Activated T-cell treated with anti-CD3 and anti-CD28 coated beads for 24 hours (primary cell): ENCODE data around the gene SEMA5B.

ENCODE experiments used
- DNase-seq: peaks from one replicate; pipeline ENCODE4 v3.0.0-alpha.2; 2020; ENCODE audit warnings: low read depth

Gene SEMA5B

DNA sequence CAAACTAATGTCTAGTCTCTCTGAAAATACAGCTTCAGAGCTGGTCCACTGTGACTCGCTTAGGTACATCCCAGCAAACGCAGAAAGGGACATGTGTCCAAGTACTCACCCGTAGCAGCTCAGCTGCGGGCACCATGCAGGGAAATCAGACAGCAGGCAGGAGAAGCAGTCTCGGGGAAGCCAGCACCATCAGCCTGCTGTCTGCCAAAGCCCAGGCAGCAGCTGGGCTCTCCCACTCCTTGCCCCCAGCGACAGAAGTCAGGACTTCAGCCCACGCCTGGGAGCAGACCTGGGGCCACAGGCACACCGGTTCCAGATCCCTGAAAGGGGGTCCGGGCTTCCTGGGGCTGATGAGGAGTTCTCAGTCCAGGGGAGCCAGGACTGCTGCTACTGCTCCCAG lies 34.9 kb downstream of the SEMA5B start:
- DNase-seq: no peak

DNA sequence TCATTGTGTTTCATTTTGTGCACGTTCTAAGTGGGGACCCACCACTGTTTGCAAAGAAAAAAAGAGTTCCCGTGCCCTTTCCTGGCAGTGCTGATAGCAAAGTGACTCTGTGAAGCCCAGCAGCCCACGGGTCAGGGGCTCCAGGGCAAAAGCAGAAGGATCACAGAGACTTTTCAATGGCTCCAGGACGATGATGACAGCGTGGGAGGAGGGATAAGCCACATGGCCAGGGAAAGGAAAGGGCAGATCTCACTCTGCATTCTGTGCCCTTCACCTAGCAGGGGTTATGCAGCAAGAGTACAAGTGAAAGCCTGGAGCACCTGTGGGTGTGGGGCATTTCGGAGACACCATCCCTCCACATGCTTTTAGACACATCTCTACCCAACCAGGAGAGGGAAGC lies 35.4 kb downstream of the SEMA5B start:
- no peak for DNase-seq

DNA sequence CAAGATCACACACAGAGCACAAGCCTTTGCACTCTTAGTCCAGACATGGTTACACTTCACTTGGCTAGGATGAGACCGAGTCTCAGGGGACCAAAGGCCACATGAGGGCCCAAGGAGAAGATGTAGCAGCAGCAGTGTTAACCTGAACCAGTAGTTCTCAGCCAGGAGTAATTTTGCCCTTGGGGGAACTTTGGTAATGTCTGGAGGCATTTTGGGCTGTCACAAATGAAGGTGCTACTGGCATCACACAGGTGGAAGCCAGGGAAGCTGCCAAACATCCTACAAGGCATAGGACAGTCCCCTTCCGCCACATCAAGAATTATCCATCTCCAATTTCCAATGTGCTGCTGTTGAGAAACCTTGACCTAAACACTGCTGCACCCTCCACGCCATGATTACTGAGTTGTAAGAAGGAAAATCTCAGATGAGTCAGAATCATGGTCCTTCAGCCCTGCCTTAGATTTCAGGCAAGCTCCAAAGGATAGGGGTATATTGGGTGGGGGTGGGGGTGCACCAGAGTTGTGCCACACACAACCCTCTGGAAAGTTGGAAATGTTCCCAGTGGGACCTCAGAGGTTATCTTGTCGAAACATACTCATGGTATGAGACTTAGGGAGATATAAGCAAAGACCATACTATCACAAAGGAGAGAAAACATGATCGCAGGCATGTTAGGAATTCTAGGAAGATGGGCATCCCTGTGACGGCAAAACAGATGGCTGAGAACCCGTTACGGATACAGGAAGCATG lies 36.2 kb downstream of the SEMA5B start:
- DNase-seq: no peak

DNA sequence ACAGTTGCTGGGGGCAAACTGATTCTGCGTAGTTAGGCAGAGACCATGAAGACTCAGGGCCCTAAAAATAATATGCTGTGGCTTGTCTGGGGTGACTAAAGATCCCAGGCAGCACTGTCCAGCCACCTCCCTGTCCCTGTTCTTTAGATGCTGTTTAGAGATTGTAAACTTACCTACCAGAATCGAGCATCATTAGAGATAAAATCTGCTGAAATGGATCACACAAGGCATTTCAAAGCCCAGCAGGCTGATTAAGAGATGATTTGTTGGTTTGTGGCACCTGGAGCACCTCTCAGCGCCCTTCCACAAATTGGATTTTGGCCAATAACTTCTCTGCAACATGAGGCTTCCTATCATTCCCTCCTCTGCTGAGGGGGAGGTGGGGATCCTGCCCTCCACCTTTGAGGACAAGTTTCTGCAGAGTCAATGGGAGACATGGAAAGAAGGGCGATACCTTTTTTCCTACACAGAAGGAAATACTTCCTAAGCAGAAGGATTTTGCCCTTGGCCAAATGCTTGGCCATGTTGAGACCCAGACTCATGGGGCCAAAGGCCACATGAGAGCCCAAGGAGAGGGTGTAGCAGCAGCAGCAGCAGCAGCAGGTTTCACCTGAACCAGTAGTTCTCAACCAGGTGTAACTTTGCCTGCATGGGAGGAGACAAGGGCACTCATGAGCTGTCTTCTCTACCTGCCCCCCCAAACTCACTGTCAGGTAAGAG lies 37.5 kb downstream of the SEMA5B start:
- DNase-seq: no peak

DNA sequence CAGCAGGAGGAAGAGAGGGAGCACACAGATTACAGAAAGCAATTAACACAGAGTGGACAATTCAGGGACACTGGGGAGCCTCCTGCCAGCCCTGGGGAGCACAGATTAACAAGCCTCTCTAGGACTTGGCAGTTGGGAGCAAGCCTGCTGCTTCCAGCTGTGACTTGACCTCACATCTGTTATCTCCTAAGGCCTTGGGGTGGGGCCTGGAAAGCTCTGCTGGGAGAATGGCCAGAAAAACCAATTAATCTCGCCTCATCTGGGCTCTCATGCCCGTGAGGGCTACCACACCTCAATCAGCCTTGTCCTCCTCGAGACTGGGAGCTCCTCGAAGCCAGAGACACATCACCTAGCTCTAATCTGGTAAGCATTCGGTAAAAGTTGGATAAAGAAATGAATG lies 39.1 kb downstream of the SEMA5B start:
- DNase-seq: no peak

DNA sequence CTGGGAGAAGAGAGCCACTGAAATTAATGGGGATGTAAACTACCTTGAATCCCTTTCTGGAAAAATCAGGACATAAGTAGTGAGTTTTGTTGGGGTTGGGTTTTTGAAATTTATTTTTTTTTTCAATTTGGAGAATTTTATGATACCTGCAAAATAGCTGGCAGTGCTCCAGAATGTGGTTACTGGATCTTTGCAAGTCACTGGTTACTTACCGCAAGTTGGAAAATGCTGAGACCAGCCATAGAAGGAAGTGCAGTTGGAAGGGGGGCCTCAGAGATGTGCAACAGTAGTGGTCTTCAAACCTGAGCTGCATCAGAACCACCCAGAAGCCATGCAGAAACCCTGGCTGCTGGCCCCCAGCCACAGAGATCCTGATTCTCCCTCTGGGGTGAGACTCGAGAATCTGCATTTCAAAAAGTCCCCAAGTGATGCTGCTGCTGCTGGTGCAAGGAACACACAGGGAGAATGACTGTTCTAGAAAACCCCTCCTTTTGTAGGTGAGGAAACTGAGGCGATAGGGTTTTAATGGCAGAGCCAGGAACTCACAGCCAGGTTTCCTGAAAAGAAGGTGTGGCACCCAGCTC lies 39.7 kb downstream of the SEMA5B start:
- no peak for DNase-seq

DNA sequence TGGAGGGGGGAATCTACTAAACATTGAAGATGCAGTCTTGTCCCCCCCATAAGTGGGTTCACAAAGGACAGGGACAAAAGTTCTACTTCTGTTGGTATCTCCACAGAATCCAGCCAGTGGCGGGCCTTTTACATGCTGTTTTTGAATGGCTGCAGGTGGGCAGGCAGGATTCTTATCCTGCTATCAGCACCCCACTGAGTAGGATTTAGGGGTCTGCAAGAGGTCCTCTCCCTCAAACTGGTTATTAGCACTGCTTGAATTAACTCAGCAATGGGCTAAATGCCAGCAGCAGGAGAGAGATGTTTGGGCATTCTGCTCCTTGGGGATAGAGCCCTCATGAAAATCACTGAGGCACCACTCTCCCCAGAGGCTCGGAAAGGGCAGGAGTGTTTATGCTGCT lies 40.3 kb downstream of the SEMA5B start:
- no peak for DNase-seq

DNA sequence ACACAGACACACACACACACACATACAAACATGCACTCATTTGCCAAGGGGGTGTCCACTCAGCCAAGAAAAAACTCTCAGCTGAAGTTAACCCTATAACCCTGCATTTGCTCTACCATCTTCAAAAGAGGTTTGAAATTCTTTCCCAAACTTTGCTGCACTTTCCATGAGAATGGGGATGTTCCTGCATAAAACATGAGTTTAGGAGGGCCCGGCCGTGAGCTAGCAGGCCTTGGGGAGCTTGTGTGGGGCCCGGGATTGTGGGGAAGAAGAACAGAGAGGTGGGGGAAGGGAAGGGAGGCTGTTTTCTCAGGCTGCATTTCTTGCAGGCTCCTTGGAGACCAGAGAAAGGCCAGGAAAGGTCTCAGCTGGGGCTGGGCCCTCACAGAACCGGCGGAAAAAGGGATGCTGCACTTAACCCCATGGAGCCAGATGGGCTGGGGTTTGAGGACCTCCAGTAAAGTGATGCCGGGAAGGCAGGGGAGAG lies 40.8 kb downstream of the SEMA5B start:
- DNase-seq: no peak

DNA sequence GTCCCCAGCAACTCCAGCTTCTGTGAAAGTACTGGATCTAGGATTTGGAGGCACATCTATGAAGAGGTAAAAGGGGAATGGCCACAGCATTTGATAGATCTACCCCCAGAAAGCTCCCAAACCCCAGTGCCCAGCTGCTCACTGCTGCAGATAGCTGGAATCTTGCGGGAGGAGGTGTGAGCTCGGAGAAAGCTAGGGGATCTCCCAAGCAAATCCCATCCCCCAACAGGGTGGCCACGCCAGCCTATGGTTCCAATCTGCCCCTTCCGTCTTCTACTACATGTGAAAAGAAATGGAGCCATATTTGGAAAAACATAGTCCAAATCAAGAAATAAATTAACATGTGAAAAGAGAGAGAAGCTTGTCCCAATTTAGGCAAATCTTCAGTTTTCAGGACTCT lies 42.0 kb downstream of the SEMA5B start:
- DNase-seq: no peak

DNA sequence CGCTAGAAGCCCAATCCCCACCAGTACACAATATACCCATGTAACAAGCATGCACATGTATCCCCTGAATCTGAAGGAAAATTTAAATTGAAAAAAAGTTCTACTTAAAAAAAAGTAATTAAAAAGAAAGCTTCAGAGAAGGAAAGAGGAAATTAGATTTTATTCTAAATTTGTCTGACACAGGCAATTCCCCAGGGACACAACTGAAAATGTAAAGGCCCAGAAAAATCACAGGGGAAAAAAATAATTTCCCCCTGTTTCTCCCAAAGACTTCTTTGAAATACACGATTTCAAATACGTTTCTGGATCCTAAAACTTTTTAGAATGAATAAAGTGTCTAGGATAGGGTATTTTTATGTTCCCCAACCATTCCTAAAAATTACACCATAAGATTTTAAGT lies 42.9 kb downstream of the SEMA5B start:
- DNase-seq: no peak

DNA sequence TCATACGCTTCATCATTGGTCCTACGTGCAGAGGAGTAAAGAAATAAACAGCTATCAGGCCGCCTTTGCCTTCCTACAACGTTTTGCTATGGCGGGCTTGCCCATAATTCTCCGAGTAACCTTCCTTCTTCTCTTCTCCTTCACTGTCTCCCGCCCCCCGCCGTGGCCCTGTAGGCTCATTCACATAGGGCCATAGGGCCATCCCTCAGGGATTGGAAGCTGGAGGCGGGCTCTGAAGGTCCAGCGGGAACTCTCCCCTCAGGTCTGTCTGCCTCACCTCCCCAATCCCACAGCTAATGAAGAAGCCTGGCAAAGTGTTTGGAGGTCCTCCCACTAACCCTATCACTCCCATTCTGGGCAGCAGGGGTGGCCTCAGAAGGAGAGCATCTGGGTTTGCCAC lies 43.6 kb downstream of the SEMA5B start:
- DNase-seq: no peak

DNA sequence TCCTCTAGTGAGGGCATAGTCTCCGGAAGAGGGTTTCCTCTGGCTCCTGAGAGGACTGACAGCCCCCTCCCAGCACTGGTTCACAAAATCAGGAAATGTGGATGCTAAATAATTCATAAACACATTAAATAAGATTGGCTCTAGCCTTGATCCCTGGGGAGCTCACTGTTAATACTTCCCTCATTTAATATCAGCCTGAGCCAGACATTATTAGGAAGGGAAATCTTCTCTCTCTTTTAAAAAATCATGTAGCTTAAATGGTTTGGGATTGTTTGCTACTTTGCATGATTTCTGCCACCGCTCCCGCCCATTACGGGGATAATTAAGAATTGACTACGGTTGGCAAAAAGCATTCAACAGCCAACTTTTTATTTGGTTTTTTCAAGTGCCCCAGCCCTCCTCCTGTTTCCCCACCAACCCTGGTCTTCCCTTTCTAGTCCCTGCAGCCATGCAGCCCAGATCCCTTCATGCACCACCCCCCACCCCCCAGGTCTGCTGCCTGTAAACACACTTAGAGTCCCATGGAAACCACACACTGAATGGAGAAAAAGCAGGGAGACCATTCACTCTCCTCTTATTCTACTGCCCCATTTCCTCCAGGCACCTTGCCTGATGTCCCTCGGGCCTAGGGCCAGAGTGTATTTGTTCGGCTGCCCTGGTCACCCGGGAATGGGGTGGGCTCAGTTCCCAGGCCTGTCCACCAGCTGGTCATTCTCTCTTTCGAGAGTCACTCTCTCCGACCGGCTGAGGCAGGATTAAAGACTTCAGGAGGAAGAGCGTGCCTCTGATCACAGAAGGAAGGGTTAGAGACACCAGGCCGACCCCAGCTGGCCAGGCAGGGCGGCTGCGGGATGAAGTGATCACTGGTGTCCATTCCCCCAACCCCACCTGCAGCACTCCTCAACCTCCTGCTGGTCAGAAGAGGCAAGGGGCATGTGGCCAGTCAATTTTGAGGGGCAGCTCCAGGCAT lies 45.1 kb downstream of the SEMA5B start:
- DNase-seq: no peak

DNA sequence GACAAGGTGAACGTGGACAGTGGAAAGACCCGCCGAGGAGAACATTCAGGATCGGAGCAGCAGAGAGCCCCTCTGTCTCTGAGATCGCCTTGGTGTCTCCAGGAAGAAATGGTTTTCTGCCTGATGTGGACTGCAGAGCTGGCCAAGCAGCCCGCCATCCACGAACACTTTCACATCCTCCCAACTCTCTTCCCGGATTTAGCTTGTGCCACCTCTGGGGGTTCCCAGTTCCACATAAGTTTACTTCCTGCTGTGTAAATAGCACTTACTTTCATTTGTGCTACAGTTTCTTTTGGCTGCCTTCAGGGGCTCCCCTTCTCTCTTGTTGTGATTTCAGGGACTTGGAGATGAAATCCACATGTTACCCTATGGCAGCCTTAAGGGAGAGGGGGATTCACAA lies 48.4 kb downstream of the SEMA5B start:
- DNase-seq: no peak

DNA sequence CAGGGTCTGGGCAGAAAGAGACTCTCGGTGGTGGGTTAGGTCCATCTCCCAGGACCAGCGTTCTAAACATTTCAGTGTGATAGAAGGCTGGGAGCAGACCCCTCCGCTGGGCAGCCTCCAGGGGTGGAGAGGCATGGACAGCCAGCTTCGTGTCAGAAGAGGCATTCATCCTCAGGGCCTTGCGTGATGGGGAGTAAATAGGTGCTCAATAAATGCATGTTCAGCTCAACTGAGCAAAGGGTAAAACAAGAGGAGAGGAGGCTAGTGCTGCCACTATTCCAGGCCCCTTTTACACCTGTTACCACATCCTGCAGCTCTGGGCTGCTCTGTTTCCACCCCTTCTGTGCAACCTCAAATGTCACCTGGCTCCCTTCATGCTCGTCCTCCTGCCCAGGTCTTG lies 49.0 kb downstream of the SEMA5B start:
- no peak for DNase-seq

DNA sequence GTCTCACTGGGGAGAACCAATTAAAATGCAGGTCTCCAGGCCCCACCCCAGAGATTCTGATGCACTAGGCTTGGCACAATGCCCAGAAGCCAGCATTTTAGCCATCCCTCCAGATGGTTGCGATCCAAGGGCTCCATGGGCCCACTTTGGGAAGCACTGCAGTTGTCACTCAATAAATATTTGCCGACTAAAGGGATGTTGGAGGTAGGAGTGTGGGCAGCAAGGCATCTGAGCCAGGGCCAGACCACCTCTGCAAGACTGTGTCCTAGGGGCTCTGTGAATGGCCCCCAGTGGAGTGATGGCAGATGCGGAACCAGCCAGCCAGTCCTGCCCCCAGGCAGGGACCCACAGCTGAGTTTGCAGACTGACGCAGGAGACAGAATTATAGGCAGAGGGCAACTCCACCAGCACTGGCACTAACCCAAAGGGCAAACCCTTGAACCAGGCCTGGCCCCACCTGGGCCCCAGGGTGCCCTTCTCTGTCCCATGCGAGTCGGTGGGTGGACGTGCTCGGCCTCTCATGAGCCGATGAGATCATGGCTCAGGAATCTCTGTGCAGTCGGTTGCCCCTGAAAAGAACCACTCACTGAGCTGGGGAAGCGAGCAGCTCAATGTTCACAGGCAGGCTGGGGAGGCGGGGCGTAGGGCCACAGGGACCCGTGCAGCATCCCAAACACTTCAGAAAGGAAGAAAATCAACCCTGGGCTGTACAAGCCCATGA lies 49.7 kb downstream of the SEMA5B start:
- DNase-seq: no peak

DNA sequence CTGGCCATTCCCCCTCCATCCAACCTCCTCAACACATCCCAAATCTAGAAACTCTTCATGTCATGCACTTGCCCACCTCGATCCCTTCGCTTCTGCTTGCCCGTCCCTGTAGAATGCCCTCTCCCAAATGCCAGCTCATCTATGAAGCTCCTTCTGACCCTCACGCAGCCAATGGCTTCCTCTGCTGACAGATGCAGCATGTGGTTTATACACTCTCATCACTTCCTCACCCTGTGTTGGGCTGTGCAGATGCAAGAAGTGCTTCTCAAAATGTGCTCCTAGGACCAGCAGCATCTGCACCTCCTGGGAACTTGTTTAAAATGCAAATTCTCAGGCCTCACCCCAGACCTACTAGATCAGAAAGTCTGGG lies 51.7 kb downstream of the SEMA5B start:
- no peak for DNase-seq

DNA sequence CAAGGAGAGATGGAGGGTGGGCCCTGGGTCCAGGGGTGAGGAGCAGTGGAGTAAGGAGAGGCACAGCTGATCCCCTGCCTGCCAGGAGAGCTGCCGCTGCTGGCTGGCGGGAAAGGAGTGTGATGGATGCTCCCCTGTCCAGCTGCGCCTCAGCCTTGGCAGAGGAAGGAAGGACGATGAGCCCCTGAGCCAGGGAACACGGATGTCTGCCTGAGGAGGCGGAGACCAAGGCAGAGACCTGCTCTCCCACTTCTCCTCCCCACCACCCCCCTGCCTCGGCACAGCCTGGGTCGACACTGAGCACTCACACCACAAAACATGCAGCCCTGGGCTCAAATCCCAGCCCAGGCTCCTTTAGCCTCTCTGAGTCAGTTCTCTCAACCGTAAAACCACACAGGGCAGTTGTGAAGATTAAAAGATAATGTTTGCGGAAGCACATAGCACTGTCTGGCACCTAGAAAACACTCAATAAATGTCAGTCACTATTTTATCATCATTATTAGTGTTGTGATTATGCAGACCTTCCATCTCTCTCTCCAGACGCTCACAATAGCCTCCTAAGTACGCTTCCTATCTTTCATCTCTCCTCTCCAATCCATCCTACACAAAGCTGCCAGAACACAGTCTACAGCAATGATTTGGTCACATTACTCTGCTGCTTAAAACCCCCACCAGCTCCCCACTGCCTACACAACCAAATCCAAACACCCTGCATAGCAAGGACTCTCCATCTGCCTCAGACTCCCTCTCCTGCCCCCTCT lies 52.2 kb downstream of the SEMA5B start:
- no peak for DNase-seq

DNA sequence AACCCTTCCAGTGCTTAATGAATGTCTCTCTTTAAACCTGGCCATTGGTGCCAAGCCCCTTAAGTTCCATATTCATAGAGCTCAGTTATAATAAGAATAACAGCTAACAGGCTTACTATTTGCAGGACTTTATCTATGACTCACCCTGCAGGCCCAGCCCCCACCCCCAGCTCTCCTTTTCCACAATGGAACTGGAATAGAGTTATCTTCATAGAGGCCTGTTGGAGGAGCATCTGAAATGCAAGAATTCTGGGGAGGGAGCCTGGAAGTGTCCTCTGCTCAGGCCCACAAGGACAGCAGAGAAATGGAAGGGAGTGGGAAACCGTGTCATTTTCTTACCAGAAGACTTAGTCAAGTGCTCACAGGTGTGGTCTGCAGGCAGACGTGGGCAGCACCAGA lies 52.8 kb downstream of the SEMA5B start:
- no peak for DNase-seq

DNA sequence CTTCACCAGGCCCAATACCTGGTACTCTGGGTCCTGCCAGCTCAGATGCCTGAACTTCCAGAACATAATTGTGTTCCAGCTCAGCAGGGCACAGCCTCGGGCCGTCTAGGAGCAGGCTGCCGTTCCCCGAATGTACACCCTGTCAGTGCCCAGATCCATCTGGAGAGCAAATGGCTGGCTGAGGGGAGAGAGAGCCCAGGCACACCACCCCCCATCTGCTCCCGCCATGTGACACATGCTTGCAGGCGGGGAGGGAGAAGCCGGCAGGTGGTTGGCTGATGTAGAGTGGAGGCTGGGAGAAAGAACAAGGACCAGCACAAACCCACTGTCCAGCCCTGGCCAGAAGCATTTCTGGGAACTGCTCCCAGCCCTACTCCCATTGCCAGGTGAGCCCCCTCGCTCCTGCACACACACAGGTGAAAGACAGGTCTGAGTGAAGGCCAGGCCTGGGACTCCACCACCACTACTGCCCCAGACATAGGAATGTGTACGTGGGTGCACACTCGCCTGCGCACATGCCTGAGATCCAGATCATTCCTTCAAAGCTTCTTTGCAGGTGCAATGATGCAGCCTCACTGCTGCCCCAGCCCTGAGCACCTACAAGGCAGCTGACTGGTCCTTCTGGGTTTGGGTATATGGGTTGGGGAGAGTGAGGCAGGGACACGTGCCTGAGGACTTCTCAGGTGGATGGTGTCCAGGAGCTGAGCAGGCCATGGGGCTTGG lies 53.5 kb downstream of the SEMA5B start:
- DNase-seq: no peak

DNA sequence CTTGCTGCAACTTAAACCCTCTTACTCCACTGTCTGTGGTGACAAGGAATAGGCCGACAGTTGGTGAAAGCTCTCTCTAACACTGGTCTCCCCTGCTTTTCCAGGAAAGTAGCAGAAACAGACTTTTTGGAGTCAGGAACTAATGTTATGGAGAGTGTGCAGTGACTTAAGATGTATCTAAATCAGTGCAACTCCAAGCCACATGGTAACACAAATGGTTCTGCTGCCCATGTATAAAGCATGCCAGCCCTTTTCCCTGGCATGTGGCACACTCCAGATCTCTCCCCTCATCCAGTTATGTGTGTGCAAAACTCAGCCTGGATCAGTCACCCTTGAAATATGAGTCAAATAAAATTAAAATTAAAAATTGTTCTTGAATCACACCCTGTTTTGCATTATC lies 55.4 kb downstream of the SEMA5B start:
- no peak for DNase-seq
